CD4-positive, alpha-beta T cell treated with Interleukin-17A for 1 hour (primary cell): Measurements from ENCODE around the gene PLA2R1.

Experiments
- DNase-seq: peaks from one replicate; pipeline ENCODE4 v3.0.0-alpha.2; 2020

PLA2R1 gene

GRCh38 chr2:159922563-159922962 is 139.9 kb downstream of the PLA2R1 start:
- DNase-seq: no peak

DNA sequence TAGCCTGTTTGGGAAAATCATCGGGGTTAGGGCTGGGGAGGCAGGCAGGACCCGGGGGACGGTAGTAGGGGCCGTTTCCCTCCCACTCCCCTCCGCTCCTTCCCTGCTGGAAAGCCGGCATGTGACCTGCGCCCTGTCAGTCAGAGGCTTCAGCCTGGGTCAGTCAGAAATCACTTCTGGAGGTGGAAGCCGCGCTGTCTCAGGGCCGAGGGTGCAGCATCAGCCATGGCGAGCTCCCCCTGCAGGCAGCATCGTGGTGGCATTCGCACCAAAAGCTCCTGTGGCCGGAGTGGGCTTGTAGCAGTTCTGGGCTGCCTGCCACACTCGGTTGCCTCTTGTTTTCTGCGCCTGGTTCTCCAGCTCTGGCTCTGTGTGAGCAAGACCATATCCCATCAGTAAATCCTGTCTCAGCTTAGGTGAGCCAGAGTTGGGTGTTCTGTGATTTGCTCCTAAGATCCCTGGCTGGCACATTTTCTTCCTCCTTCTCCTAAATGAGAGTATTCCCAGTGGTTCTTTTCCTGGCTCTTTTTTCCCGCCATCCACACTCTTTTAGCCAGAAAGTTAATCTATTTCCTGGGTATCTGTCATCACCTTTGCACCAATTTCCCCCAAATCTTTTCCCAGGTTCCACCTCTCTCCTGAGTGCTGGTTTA is 140.5 kb downstream of the PLA2R1 start:
- DNase-seq: peak; percentile 68

DNA sequence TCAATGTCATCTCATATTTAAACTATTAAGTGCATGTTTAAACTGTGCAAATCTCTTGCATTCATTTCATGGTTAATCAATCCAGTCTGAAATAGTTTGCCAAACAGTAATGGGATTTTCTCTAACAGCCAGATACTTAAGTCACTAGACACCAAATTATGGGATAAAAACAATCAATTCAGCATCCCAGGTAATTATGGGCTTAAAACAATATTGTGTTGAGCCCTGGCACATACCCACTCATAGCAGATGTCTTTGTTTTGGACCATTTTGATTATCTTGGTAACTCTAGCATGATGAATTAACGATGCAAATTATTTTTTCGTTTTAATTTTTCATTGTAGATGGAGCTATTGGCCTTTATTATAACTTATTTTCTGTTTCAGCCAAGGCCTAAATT is 145.9 kb downstream of the PLA2R1 start:
- no peak for DNase-seq

- no peak for DNase-seq
Measured at GRCh38 chr2:159913900-159914299, 148.5 kb downstream of the PLA2R1 start.

DNA sequence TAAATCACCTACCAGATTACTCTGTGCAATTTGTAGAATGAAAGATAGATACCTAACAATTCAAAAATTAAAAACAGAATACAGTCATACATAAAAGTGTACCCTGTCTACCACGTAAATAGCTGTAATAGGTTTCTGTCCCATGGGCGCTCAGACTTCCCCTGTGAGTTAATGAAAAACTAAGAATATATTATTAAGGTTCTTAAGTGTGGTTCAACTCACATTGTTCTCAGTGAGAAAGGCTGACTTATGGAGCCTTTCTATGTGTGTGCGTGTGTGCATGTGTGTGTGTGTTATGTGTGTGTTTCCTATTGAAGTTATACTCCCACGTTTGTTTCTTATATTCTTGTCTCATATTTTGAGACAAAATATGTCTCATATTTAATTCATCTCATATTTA is 149.8 kb downstream of the PLA2R1 start:
- DNase-seq: no peak

GRCh38 chr2:159910951-159911350 is 151.5 kb downstream of the PLA2R1 start:
- DNase-seq: no peak

DNA sequence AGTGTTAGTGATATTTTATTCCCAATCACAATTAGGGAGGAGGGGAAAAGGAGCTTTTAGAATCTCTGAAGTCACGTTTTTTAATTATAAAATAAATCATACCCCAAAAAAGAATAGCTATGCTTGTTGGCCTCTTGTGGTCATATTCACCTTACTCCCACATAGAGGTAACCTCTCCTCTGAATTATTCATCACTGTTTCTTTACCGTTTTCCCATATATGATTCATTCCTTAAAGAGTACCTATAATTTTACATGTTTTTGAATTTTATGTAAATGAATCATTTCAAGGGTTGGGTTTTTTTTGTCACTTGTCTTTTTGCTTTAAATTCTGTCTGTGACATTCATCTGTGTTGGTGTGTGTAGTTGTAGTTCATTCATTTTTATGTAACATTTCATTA is 153.8 kb downstream of the PLA2R1 start:
- DNase-seq: no peak

GRCh38 chr2:159907909-159908308 is 154.5 kb downstream of the PLA2R1 start:
- DNase-seq: no peak

GRCh38 chr2:159905926-159906714 is 156.3 kb downstream of the PLA2R1 start:
- DNase-seq: no peak

GRCh38 chr2:159904959-159905305 is 157.5 kb downstream of the PLA2R1 start:
- DNase-seq: no peak

- peak; percentile 85 for DNase-seq
Measured at GRCh38 chr2:159904127-159904958, 158.1 kb downstream of the PLA2R1 start, which contains the start of gene LY75. Gene LY75 (minus strand): TSS chr2:159904756.

GRCh38 chr2:159903443-159904126 is 158.8 kb downstream of the PLA2R1 start:
- peak; percentile 78 for DNase-seq

GRCh38 chr2:159902722-159903121 is 159.7 kb downstream of the PLA2R1 start:
- no peak for DNase-seq

DNA sequence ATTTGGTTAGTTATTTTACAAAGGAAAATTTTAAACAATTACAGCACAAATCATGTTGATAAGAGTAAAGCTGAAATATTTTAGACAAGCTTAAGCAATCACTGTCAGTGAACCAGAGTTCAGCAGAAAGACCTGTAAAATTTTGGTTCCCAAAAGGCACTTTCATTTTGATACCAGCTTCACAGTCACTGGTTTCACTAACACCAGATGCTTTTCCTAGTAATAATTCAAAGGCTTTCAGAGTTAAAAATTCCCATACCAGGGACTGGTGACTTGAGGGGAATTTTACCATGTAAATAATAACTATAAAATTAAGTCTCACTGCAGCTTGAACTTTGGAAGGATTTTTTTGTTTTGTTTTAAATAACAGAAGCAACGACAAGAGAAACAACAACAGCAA is 162.1 kb downstream of the PLA2R1 start:
- no peak for DNase-seq

DNA sequence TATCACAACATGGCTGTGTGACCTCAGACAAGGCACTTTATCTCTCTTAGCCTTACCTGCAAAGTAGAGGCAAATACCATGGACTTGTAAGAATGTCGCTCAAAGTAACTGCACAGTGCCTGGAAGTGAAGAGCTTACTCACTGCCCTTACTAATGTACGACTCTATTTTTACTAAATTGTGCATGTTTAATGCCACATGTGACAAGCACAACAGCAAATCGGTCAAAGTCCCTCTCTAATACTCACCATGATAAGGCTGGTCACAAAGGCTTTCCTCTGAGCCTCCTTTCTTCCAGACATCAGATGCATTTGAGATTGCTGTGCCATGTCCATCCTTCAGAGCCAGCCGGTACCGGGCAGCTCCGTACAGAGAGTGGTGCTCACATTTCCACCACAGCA is 164.0 kb downstream of the PLA2R1 start:
- no peak for DNase-seq

DNA sequence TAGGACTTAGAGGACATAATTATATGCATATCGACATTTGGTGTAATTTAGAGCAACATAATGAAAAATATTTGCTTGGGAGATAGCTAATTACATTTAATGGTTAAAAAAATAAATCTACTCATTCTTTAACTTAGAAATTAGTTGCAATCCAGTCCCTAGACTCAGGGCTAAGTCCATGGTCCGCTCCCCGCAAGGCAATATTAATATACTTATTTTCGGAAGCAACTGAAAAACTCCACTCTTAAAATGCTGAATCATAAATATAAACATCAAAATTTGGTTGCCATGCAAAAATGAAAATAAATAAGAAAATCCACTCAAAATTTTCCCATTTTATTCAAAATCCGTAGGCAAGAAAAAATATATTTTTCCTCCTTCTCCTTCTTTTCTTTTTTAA is 164.7 kb downstream of the PLA2R1 start:
- DNase-seq: no peak

DNA sequence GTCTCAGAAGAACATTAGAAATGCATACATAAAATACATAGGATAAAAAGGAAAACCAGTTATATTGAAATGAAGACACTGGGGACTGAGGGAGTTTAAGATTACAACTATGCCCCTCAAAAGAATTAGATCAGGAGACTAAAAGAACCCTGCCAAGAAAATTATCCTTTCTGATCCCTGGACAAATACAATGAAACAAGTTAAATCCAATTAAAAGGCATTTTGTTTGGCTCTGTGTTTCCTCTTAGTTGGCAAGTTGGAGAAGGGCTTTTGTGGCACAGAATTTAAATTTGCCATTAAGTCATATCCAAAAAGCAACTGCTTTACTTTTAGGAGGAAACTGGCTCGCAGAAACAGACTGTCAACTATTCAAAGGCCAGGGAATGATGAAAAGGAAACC is 165.3 kb downstream of the PLA2R1 start:
- DNase-seq: no peak

GRCh38 chr2:159895258-159896065 is 167.0 kb downstream of the PLA2R1 start:
- no peak for DNase-seq

DNA sequence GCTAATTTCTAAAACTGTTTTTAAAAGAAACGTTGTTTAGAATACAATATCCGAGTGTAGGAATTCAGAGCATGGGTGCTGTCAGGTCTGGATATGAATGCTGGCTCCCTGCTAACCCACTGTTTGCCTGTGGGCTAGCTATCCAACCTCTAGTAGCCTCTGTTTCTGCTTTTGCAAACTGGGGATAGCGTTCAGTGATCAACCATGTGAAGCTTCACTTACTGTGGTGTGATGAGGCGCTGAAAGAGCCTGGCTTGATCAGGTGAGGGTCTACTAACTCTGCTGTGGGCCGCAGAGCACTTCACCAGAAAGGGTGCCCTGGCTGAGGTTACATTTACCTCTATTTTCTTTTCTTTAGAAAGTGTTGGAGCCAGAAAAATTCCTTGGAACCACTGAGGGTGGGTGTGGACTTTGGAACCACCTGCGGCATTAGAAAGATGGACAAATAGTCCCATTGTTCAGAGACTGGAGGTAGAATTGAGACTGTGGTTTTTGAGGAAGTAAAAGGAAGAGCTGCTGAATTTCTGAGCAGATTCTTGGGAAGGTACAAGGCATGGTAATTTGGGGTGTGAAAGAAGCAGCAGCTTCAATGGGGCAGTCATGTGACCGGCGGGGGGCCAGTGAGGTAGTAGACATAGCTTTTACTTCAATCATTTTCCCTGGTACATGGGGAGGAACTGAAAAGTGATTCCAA is 168.1 kb downstream of the PLA2R1 start:
- DNase-seq: no peak

- DNase-seq: no peak
Measured at GRCh38 chr2:159892990-159893810, 169.2 kb downstream of the PLA2R1 start.
